ENCODE results near the gene GATA6.
"Not testable (repeated sequence)": the region's sequence is repeated elsewhere in the genome, so short reads cannot be mapped to it uniquely, and the experiment has no call there.

The GATA6 gene

DNA sequence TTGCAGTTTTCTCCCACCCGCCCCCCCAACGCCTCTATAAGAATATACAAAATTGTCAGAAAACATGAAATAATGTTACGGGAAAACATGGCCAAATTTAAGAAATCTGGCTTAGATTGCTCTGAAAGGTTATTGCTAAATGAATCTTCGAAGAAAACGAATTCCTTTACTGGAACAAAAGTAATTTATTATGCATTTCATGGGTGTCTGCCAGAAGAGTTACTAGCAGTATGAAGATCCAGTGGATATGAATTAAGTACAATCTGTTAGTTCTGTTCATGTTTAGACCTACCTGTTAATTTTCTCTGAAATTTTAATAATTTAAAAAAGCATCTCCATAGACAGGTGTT lies 21.9 kb downstream of the GATA6 start:
- Histone ChIP-seq H3K36me3 (ENCODE audit: control insufficient read depth, insufficient read depth, low read length) (no peaks in the 10 kb centered on the region), H3K4me1 (ENCODE audit: control insufficient read depth, insufficient read depth, low read length, poor library complexity, severe bottlenecking) (no peaks in the 10 kb centered on the region), H3K27ac (ENCODE audit: insufficient read depth, low read length, poor library complexity, severe bottlenecking) (no peak overlapping the region), H3K9me3 (ENCODE audit: control insufficient read depth, low read length) (no peaks in the 10 kb centered on the region), H3K27me3 (replicated peaks; ENCODE audit: control insufficient read depth, insufficient read depth, low read length, poor library complexity, severe bottlenecking) (no peaks in the 10 kb centered on the region), H3K4me3 (ENCODE audit: insufficient read depth, low read depth, low read length, poor library complexity, severe bottlenecking) (no peak overlapping the region)
- DNase-seq = no peak

DNA sequence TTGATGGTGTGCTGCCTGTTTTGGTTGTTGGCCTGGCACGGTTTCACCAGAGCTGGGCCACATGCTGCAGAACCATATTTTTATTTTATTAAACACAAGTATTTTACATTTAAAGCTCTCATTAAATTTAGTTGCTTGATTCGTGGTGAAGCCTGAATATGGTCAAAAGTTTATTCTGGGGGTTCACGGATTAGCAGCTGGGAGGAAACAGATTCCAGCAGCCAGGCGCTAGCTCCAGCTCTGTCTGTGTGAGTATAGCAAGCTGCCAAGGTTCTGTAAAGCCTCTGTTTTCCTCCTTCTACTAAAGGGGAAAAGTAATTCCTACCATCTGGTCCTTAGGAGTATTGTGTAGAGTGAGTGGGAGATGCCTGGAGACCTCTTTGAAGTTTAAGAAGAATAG lies 22.5 kb downstream of the GATA6 start:
- H3K27ac ChIP-seq (ENCODE audit: insufficient read depth, low read length, poor library complexity, severe bottlenecking) = no peak overlapping the region
- no peaks in the 10 kb centered on the region for H3K36me3 ChIP-seq (ENCODE audit: control insufficient read depth, insufficient read depth, low read length)
- no peaks in the 10 kb centered on the region for H3K27me3 ChIP-seq (replicated peaks; ENCODE audit: control insufficient read depth, insufficient read depth, low read length, poor library complexity, severe bottlenecking)

DNA sequence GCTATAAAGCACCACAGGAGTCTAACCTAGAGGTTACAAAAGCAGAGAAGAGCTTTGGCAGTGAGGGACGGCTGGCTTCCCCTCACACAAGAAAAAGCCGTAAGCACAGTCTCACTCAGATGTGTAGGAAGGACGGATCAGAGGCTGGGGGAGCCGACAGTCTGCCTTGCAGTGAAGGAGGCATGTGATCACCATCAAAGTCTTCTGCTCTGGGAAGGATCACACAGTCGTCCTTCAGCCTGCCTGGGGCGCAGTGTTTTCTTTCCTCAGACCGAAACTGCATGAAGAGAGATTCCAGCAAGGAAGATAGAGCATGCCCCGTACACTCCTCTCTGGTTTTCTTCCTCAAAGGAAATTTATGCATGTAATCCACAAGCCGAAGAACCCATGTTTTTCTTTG lies 24.1 kb downstream of the GATA6 start:
- no peak overlapping the region for H3K4me3 ChIP-seq (ENCODE audit: insufficient read depth, low read depth, low read length, poor library complexity, severe bottlenecking)
- no peaks in the 10 kb centered on the region for H3K36me3 ChIP-seq (ENCODE audit: control insufficient read depth, insufficient read depth, low read length)
- no peak for DNase-seq
- no peaks in the 10 kb centered on the region for H3K9me3 ChIP-seq (ENCODE audit: control insufficient read depth, low read length)
- H3K4me1 ChIP-seq (ENCODE audit: control insufficient read depth, insufficient read depth, low read length, poor library complexity, severe bottlenecking) = no peaks in the 10 kb centered on the region
- H3K27ac ChIP-seq (ENCODE audit: insufficient read depth, low read length, poor library complexity, severe bottlenecking) = no peak overlapping the region
- no peaks in the 10 kb centered on the region for H3K27me3 ChIP-seq (replicated peaks; ENCODE audit: control insufficient read depth, insufficient read depth, low read length, poor library complexity, severe bottlenecking)

More for the DNA sequence above, 22.5 kb downstream of the GATA6 start:
- Histone ChIP-seq H3K4me3 (ENCODE audit: insufficient read depth, low read depth, low read length, poor library complexity, severe bottlenecking) (no peak overlapping the region), H3K9me3 (ENCODE audit: control insufficient read depth, low read length) (no peaks in the 10 kb centered on the region), H3K4me1 (ENCODE audit: control insufficient read depth, insufficient read depth, low read length, poor library complexity, severe bottlenecking) (no peaks in the 10 kb centered on the region)
- DNase-seq = no peak

DNA sequence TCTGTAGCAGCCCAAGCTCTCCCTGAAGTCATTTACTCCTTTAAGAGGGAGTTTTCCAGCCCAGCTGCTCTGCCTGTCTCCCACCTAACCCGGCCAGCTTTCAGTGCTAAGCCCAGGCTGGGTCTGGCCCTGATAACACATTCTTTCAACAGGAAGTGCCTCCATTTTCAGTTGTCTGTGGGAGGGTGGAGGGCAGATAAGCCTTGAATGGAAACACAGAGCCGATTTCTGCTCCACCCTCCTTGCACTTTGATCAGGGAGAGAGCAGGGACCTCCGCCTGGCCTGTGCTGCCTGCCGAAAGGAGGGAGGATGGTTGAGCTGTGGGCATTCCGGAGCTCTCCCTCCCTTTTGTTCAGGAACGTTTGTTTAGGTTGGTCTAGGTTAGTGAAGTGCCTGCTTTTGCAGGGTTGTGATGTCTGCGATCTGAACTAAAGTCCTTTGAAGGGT lies 24.8 kb downstream of the GATA6 start:
- DNase-seq = no peak
- H3K27ac ChIP-seq (ENCODE audit: insufficient read depth, low read length, poor library complexity, severe bottlenecking) = no peak overlapping the region
- H3K27me3 ChIP-seq (replicated peaks; ENCODE audit: control insufficient read depth, insufficient read depth, low read length, poor library complexity, severe bottlenecking) = no peaks in the 10 kb centered on the region
- H3K4me3 ChIP-seq (ENCODE audit: insufficient read depth, low read depth, low read length, poor library complexity, severe bottlenecking) = no peak overlapping the region
- no peaks in the 10 kb centered on the region for H3K36me3 ChIP-seq (ENCODE audit: control insufficient read depth, insufficient read depth, low read length)
- H3K4me1 ChIP-seq (ENCODE audit: control insufficient read depth, insufficient read depth, low read length, poor library complexity, severe bottlenecking) = no peaks in the 10 kb centered on the region
- no peaks in the 10 kb centered on the region for H3K9me3 ChIP-seq (ENCODE audit: control insufficient read depth, low read length)

DNA sequence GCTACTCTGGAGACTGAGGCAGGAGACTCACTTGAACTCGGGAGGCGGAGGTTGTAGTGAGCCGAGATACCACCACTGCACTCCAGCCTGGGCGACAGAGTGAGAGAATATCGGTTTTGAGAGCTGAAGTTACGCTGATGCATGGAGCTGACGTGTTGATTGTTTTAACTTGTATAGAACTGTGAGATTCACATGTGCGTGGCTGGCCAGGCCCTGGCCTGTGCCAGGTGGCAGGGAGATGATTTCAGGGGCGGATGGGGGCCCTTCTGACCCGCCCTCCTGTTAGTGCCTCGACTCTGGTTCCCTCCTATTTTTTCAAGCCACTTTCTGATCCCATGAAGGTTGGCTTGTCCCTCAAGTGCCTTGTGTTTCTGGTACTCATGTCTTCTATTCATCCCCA lies 25.7 kb downstream of the GATA6 start:
- H3K36me3 ChIP-seq (ENCODE audit: control insufficient read depth, insufficient read depth, low read length) = no peaks in the 10 kb centered on the region
- no peaks in the 10 kb centered on the region for H3K27me3 ChIP-seq (replicated peaks; ENCODE audit: control insufficient read depth, insufficient read depth, low read length, poor library complexity, severe bottlenecking)
- no peak overlapping the region for H3K27ac ChIP-seq (ENCODE audit: insufficient read depth, low read length, poor library complexity, severe bottlenecking)

DNA sequence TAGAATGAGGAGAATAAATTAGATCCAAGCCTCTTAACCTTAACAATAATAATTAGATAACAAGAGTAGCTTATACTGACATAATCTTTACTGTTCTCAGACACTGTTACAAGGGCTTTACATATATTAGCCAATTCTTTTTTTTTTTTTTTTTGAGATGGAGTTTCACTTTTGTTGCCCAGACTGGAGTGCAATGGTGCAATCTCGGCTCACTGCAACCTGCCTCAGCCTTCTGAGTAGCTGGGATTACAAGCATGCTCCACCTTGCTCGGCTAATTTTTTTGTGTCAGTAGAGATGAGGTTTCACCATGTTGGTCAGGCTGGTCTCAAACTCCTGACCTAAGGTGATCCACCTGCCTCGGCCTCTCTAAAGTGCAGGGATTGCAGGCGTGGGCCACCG lies 27.6 kb downstream of the GATA6 start:
- not testable (repeated sequence) for H3K4me1 ChIP-seq (ENCODE audit: control insufficient read depth, insufficient read depth, low read length, poor library complexity, severe bottlenecking); H3K4me3 ChIP-seq (ENCODE audit: insufficient read depth, low read depth, low read length, poor library complexity, severe bottlenecking); H3K9me3 ChIP-seq (ENCODE audit: control insufficient read depth, low read length); H3K27me3 ChIP-seq (replicated peaks; ENCODE audit: control insufficient read depth, insufficient read depth, low read length, poor library complexity, severe bottlenecking); DNase-seq; H3K27ac ChIP-seq (ENCODE audit: insufficient read depth, low read length, poor library complexity, severe bottlenecking); H3K36me3 ChIP-seq (ENCODE audit: control insufficient read depth, insufficient read depth, low read length)

More for the DNA sequence above, 25.7 kb downstream of the GATA6 start:
- DNase-seq = no peak
- H3K4me1 ChIP-seq (ENCODE audit: control insufficient read depth, insufficient read depth, low read length, poor library complexity, severe bottlenecking) = no peaks in the 10 kb centered on the region
- no peak overlapping the region for H3K4me3 ChIP-seq (ENCODE audit: insufficient read depth, low read depth, low read length, poor library complexity, severe bottlenecking)
- H3K9me3 ChIP-seq (ENCODE audit: control insufficient read depth, low read length) = no peaks in the 10 kb centered on the region

DNA sequence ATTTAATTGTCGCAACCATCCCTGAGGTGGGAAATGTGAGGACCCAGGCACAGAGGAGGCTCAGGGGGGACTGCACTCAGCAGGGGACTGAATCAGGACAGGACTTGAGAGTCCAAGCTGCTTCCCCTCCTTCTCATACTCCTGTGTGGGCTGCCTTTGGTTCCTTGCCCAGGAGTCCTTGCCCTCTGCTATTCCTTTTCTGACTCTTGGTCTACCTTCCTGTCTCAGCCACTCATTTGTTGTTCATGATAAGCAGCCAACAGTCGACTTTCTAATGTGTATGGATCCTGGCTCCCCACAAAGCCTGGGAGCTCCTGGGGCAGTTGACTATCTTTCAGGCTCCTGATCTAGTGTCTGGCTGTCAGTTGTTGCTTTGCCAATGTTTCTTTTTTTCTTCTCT lies 28.3 kb downstream of the GATA6 start:
- Histone ChIP-seq H3K36me3 (ENCODE audit: control insufficient read depth, insufficient read depth, low read length) (no peaks in the 10 kb centered on the region), H3K9me3 (ENCODE audit: control insufficient read depth, low read length) (no peaks in the 10 kb centered on the region), H3K27ac (ENCODE audit: insufficient read depth, low read length, poor library complexity, severe bottlenecking) (no peak overlapping the region), H3K4me1 (ENCODE audit: control insufficient read depth, insufficient read depth, low read length, poor library complexity, severe bottlenecking) (no peaks in the 10 kb centered on the region), H3K4me3 (ENCODE audit: insufficient read depth, low read depth, low read length, poor library complexity, severe bottlenecking) (no peak overlapping the region), H3K27me3 (replicated peaks; ENCODE audit: control insufficient read depth, insufficient read depth, low read length, poor library complexity, severe bottlenecking) (no peaks in the 10 kb centered on the region)
- DNase-seq = no peak

DNA sequence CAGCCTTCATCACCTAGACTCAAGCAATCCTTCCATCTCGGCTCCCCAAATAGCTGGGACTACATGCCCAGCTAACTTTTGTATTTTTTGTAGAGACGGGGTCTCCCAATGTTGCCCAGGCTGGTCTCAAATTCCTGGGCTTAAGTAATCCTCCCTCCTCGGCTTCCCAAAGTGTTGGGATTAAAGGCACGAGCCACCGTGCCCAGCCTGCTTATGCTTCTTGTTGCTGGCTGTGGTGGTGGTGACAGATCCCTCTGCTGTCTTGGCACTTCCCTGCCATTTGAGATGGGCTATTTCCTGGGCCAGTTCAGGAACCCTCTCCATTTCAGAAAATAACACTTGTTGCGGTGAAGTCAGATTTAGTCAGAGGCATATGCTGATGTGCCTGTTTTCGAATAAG lies 28.8 kb downstream of the GATA6 start:
- Histone ChIP-seq H3K9me3 (ENCODE audit: control insufficient read depth, low read length) (no peaks in the 10 kb centered on the region), H3K36me3 (ENCODE audit: control insufficient read depth, insufficient read depth, low read length) (no peaks in the 10 kb centered on the region), H3K27ac (ENCODE audit: insufficient read depth, low read length, poor library complexity, severe bottlenecking) (no peak overlapping the region), H3K27me3 (replicated peaks; ENCODE audit: control insufficient read depth, insufficient read depth, low read length, poor library complexity, severe bottlenecking) (no peaks in the 10 kb centered on the region), H3K4me3 (ENCODE audit: insufficient read depth, low read depth, low read length, poor library complexity, severe bottlenecking) (no peak overlapping the region), H3K4me1 (ENCODE audit: control insufficient read depth, insufficient read depth, low read length, poor library complexity, severe bottlenecking) (no peaks in the 10 kb centered on the region)
- DNase-seq = no peak

DNA sequence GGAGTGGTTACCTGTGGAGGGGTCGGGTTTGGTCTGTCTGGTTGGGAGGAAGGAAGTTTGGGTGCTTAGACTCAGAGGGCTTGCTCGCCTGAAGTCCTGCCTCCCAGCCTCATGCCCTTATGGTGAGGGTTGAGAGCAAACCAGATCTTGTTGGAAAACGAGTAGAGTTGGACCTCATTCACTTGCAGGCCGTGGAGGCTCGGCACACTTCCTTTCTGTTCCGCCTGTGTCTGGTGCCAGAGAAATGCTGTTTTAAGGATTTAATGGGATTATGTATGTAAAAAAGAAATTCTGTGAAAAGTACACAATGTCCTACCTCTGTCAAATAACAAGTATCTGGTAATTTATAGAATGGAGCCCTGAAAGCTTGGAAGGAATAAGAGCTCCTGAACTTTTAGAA lies 29.6 kb downstream of the GATA6 start:
- H3K27me3 ChIP-seq (replicated peaks; ENCODE audit: control insufficient read depth, insufficient read depth, low read length, poor library complexity, severe bottlenecking) = no peaks in the 10 kb centered on the region
- no peaks in the 10 kb centered on the region for H3K4me1 ChIP-seq (ENCODE audit: control insufficient read depth, insufficient read depth, low read length, poor library complexity, severe bottlenecking)
- no peaks in the 10 kb centered on the region for H3K9me3 ChIP-seq (ENCODE audit: control insufficient read depth, low read length)
- H3K4me3 ChIP-seq (ENCODE audit: insufficient read depth, low read depth, low read length, poor library complexity, severe bottlenecking) = no peak overlapping the region
- no peak overlapping the region for H3K27ac ChIP-seq (ENCODE audit: insufficient read depth, low read length, poor library complexity, severe bottlenecking)
- DNase-seq = no peak
- H3K36me3 ChIP-seq (ENCODE audit: control insufficient read depth, insufficient read depth, low read length) = no peaks in the 10 kb centered on the region

DNA sequence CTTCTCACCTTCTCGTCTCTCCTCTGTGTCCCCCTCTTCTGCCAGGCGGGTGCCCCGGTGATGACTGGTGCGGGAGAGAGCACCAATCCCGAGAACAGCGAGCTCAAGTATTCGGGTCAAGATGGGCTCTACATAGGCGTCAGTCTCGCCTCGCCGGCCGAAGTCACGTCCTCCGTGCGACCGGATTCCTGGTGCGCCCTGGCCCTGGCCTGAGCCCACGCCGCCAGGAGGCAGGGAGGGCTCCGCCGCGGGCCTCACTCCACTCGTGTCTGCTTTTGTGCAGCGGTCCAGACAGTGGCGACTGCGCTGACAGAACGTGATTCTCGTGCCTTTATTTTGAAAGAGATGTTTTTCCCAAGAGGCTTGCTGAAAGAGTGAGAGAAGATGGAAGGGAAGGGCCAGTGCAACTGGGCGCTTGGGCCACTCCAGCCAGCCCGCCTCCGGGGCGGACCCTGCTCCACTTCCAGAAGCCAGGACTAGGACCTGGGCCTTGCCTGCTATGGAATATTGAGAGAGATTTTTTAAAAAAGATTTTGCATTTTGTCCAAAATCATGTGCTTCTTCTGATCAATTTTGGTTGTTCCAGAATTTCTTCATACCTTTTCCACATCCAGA lies 31.3 kb downstream of the GATA6 start:
- no peak overlapping the region for H3K4me3 ChIP-seq (ENCODE audit: insufficient read depth, low read depth, low read length, poor library complexity, severe bottlenecking)
- H3K27me3 ChIP-seq (replicated peaks; ENCODE audit: control insufficient read depth, insufficient read depth, low read length, poor library complexity, severe bottlenecking) = no peaks in the 10 kb centered on the region
- no peaks in the 10 kb centered on the region for H3K9me3 ChIP-seq (ENCODE audit: control insufficient read depth, low read length)
- no peaks in the 10 kb centered on the region for H3K4me1 ChIP-seq (ENCODE audit: control insufficient read depth, insufficient read depth, low read length, poor library complexity, severe bottlenecking)
- no peaks in the 10 kb centered on the region for H3K36me3 ChIP-seq (ENCODE audit: control insufficient read depth, insufficient read depth, low read length)
- H3K27ac ChIP-seq (ENCODE audit: insufficient read depth, low read length, poor library complexity, severe bottlenecking) = no peak overlapping the region
- no peak for DNase-seq

Measured in effector memory CD4-positive, alpha-beta T cell (primary cell).